ENCODE results near the gene LHPP.

- TF ChIP-seq CTCF (IDR thresholded peaks at IDR 0.05; ENCODE audit: low read depth, low read length) (no peak), POLR2A (IDR thresholded peaks at IDR 0.05; ENCODE audit: extremely low read depth, insufficient read length) (no peak), MYC (IDR thresholded peaks at IDR 0.05; ENCODE audit: low read depth, low read length) (no peak), MAX (IDR thresholded peaks at IDR 0.05; ENCODE audit: low read depth, low read length) (no peak)
Observed at GRCh38 chr10:124622866-124623536, 161.4 kb downstream of the LHPP start.

Measured in NB4 (cell line).